ENCODE data around the gene ANKS1B.
"Not testable (repeated sequence)": the region's sequence is repeated elsewhere in the genome, so short reads cannot be mapped to it uniquely, and the experiment has no call there.

Gene ANKS1B

GRCh38 chr12:99260456-99260996 lies 724.2 kb downstream of the ANKS1B start:
- H3K4me3 ChIP-seq (ENCODE audit: low read length in 2 of 2) = no peak overlapping the region
- no peak overlapping the region for H3K9ac ChIP-seq (ENCODE audit: low read depth in 1 of 2, low read length in 2 of 2)
- H3K4me1 ChIP-seq (ENCODE audit: control insufficient read depth in 2 of 2, insufficient read depth in 2 of 2, low read length in 2 of 2) = no peaks in the 10 kb centered on the region
- no peak overlapping the region for H3K27ac ChIP-seq (ENCODE audit: low read depth in 2 of 2, low read length in 2 of 2)
- no peaks in the 10 kb centered on the region for H3K36me3 ChIP-seq (ENCODE audit: control insufficient read depth in 2 of 2, insufficient read depth in 2 of 2, low read length in 2 of 2)
- peaks cover 0 to 5% of the 10 kb centered on the region in 2 donors for H3K9me3 ChIP-seq (ENCODE audit: control insufficient read depth in 2 of 2, low read length in 2 of 2)
- H3K27me3 ChIP-seq (ENCODE audit: control insufficient read depth in 2 of 2, insufficient read depth in 2 of 2, low read length in 2 of 2) = no peaks in the 10 kb centered on the region

- Histone ChIP-seq H3K4me3 (ENCODE audit: low read length in 2 of 2) (no peak overlapping the region), H3K36me3 (ENCODE audit: control insufficient read depth in 2 of 2, insufficient read depth in 2 of 2, low read length in 2 of 2) (no peaks in the 10 kb centered on the region), H3K9me3 (ENCODE audit: control insufficient read depth in 2 of 2, low read length in 2 of 2) (no peaks in the 10 kb centered on the region), H3K4me1 (ENCODE audit: control insufficient read depth in 2 of 2, insufficient read depth in 2 of 2, low read length in 2 of 2) (no peaks in the 10 kb centered on the region), H3K27me3 (ENCODE audit: control insufficient read depth in 2 of 2, insufficient read depth in 2 of 2, low read length in 2 of 2) (no peaks in the 10 kb centered on the region), H3K27ac (ENCODE audit: low read depth in 2 of 2, low read length in 2 of 2) (no peak overlapping the region), H3K9ac (ENCODE audit: low read depth in 1 of 2, low read length in 2 of 2) (no peak overlapping the region)
These were observed 725.4 kb downstream of the ANKS1B start for GRCh38 chr12:99259040-99259934.

DNA sequence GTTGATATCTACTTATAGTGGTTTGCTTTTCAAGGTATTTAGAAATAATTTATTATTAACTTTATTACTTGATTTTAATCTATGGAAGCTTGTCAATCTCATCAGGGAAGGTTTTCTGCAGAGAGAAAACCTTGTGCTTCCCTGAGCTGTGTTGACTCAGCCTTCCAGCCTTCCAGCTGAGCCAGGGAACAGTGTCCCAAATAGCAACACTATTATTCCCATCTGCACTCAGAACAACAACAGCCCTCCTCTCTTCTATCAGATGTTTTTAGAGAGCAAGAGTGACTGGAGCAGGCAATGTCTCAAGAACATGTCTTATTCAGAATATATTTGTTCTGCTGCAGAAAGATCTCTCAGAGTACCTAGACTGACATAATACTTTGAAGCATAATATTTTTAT lies 727.1 kb downstream of the ANKS1B start:
- H3K9ac ChIP-seq (ENCODE audit: low read depth in 1 of 2, low read length in 2 of 2) = no peak overlapping the region
- no peaks in the 10 kb centered on the region for H3K4me1 ChIP-seq (ENCODE audit: control insufficient read depth in 2 of 2, insufficient read depth in 2 of 2, low read length in 2 of 2)
- no peaks in the 10 kb centered on the region for H3K36me3 ChIP-seq (ENCODE audit: control insufficient read depth in 2 of 2, insufficient read depth in 2 of 2, low read length in 2 of 2)
- H3K9me3 ChIP-seq (ENCODE audit: control insufficient read depth in 2 of 2, low read length in 2 of 2) = no peaks in the 10 kb centered on the region
- H3K27ac ChIP-seq (ENCODE audit: low read depth in 2 of 2, low read length in 2 of 2) = no peak overlapping the region
- H3K27me3 ChIP-seq (ENCODE audit: control insufficient read depth in 2 of 2, insufficient read depth in 2 of 2, low read length in 2 of 2) = no peaks in the 10 kb centered on the region
- H3K4me3 ChIP-seq (ENCODE audit: low read length in 2 of 2) = no peak overlapping the region

DNA sequence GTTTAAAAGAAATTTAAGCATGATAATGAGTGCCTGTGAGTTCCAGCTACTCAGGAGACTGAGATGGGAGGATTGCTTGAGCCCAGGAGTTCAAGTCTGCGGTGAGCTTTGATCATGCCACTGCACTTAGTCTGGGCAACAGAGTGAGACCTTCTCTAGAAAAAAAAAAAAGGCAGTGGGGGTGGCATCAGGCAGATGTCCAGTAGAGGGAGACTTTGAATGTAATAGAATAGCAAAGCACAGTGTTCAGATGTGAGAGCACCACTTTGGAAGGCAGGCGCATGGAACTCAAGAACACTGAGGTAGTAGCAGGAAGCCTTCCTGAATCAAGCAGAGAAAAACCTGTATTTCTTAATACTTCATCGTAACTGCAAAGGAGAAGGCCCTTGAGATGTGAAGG lies 731.7 kb downstream of the ANKS1B start:
- Histone ChIP-seq H3K4me1 (ENCODE audit: control insufficient read depth in 2 of 2, insufficient read depth in 2 of 2, low read length in 2 of 2) (no peaks in the 10 kb centered on the region), H3K27ac (ENCODE audit: low read depth in 2 of 2, low read length in 2 of 2) (no peak overlapping the region), H3K36me3 (ENCODE audit: control insufficient read depth in 2 of 2, insufficient read depth in 2 of 2, low read length in 2 of 2) (no peaks in the 10 kb centered on the region), H3K9ac (ENCODE audit: low read depth in 1 of 2, low read length in 2 of 2) (no peak overlapping the region), H3K9me3 (ENCODE audit: control insufficient read depth in 2 of 2, low read length in 2 of 2) (no peaks in the 10 kb centered on the region), H3K4me3 (ENCODE audit: low read length in 2 of 2) (no peak overlapping the region), H3K27me3 (ENCODE audit: control insufficient read depth in 2 of 2, insufficient read depth in 2 of 2, low read length in 2 of 2) (no peaks in the 10 kb centered on the region)

DNA sequence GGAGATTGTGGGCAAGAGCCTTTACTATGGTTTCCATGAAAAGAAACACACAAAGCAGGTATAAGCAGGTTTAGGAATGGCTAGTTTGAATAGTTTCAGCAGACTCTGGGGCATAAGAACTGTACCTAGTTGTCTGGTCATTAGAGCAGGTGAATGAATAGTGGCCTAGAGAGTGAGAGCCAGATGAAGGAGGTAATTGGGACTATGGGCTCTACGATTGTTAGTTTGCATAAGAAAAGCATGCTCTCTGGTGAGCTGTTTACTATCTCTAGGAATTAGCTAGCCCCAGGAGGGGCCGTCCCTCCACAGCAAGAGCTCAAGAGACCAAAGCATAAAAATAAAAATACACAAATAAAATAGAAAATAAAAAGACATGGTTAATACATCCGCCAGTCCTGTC lies 734.6 kb downstream of the ANKS1B start:
- Histone ChIP-seq H3K27ac (ENCODE audit: low read depth in 2 of 2, low read length in 2 of 2) (no peak overlapping the region), H3K27me3 (ENCODE audit: control insufficient read depth in 2 of 2, insufficient read depth in 2 of 2, low read length in 2 of 2) (no peaks in the 10 kb centered on the region), H3K36me3 (ENCODE audit: control insufficient read depth in 2 of 2, insufficient read depth in 2 of 2, low read length in 2 of 2) (no peaks in the 10 kb centered on the region), H3K9ac (ENCODE audit: low read depth in 1 of 2, low read length in 2 of 2) (no peak overlapping the region), H3K9me3 (ENCODE audit: control insufficient read depth in 2 of 2, low read length in 2 of 2) (no peaks in the 10 kb centered on the region), H3K4me3 (ENCODE audit: low read length in 2 of 2) (no peak overlapping the region), H3K4me1 (ENCODE audit: control insufficient read depth in 2 of 2, insufficient read depth in 2 of 2, low read length in 2 of 2) (no peaks in the 10 kb centered on the region)

DNA sequence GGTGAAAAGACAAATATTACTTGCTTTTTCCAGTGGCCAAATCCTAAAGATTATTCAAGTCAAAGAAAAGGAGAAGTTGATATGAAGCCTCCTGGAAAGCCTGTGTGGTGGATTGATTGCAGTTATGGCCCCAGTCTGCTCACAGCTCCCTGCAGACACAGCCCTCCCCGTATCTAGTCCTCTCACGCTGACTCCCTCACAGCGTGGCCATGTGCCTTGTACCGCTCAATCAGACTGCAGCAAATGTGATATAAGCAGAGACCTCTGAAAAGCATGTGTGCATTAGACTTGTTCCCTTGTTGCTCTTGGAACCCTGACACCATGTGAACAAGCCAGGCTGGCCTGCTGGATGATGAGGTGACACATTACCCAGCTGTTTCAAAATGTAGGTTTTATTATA lies 735.2 kb downstream of the ANKS1B start:
- no peaks in the 10 kb centered on the region for H3K27me3 ChIP-seq (ENCODE audit: control insufficient read depth in 2 of 2, insufficient read depth in 2 of 2, low read length in 2 of 2)
- no peak overlapping the region for H3K27ac ChIP-seq (ENCODE audit: low read depth in 2 of 2, low read length in 2 of 2)
- no peaks in the 10 kb centered on the region for H3K36me3 ChIP-seq (ENCODE audit: control insufficient read depth in 2 of 2, insufficient read depth in 2 of 2, low read length in 2 of 2)
- no peak overlapping the region for H3K4me3 ChIP-seq (ENCODE audit: low read length in 2 of 2)
- H3K9ac ChIP-seq (ENCODE audit: low read depth in 1 of 2, low read length in 2 of 2) = no peak overlapping the region
- no peaks in the 10 kb centered on the region for H3K9me3 ChIP-seq (ENCODE audit: control insufficient read depth in 2 of 2, low read length in 2 of 2)
- no peaks in the 10 kb centered on the region for H3K4me1 ChIP-seq (ENCODE audit: control insufficient read depth in 2 of 2, insufficient read depth in 2 of 2, low read length in 2 of 2)

GRCh38 chr12:99237907-99238538 lies 746.7 kb downstream of the ANKS1B start:
- H3K4me1 ChIP-seq (ENCODE audit: control insufficient read depth in 2 of 2, insufficient read depth in 2 of 2, low read length in 2 of 2); H3K36me3 ChIP-seq (ENCODE audit: control insufficient read depth in 2 of 2, insufficient read depth in 2 of 2, low read length in 2 of 2); H3K27ac ChIP-seq (ENCODE audit: low read depth in 2 of 2, low read length in 2 of 2); H3K4me3 ChIP-seq (ENCODE audit: low read length in 2 of 2); H3K9ac ChIP-seq (ENCODE audit: low read depth in 1 of 2, low read length in 2 of 2); H3K27me3 ChIP-seq (ENCODE audit: control insufficient read depth in 2 of 2, insufficient read depth in 2 of 2, low read length in 2 of 2); H3K9me3 ChIP-seq (ENCODE audit: control insufficient read depth in 2 of 2, low read length in 2 of 2): not testable (repeated sequence)

GRCh38 chr12:99235381-99235780 lies 749.4 kb downstream of the ANKS1B start:
- H3K27me3 ChIP-seq (ENCODE audit: control insufficient read depth in 2 of 2, insufficient read depth in 2 of 2, low read length in 2 of 2) = no peaks in the 10 kb centered on the region
- H3K4me1 ChIP-seq (ENCODE audit: control insufficient read depth in 2 of 2, insufficient read depth in 2 of 2, low read length in 2 of 2) = no peaks in the 10 kb centered on the region
- H3K27ac ChIP-seq (ENCODE audit: low read depth in 2 of 2, low read length in 2 of 2) = no peak overlapping the region
- H3K9me3 ChIP-seq (ENCODE audit: control insufficient read depth in 2 of 2, low read length in 2 of 2) = no peaks in the 10 kb centered on the region
- no peak overlapping the region for H3K4me3 ChIP-seq (ENCODE audit: low read length in 2 of 2)
- no peak overlapping the region for H3K9ac ChIP-seq (ENCODE audit: low read depth in 1 of 2, low read length in 2 of 2)
- no peaks in the 10 kb centered on the region for H3K36me3 ChIP-seq (ENCODE audit: control insufficient read depth in 2 of 2, insufficient read depth in 2 of 2, low read length in 2 of 2)

DNA sequence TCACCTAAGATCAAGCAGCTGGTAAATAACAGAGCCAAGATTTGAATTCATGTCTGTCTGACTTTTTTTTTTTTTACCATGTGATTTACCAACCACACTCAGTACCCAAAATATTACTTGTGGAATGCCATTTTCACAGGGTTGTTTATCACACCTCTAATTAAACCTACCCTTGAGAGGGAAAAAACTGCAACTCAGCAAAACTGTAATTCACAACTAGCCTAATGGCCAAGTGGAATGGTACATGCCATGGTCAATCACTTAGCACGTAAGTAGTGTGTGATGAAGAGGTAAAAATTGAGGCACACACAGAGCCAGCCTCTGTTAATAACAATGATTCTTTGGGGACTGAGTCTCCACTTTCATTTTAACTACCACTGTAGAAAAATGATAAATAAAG lies 750.0 kb downstream of the ANKS1B start:
- Histone ChIP-seq H3K27ac (ENCODE audit: low read depth in 2 of 2, low read length in 2 of 2) (no peak overlapping the region), H3K9ac (ENCODE audit: low read depth in 1 of 2, low read length in 2 of 2) (no peak overlapping the region), H3K36me3 (ENCODE audit: control insufficient read depth in 2 of 2, insufficient read depth in 2 of 2, low read length in 2 of 2) (no peaks in the 10 kb centered on the region), H3K27me3 (ENCODE audit: control insufficient read depth in 2 of 2, insufficient read depth in 2 of 2, low read length in 2 of 2) (no peaks in the 10 kb centered on the region), H3K9me3 (ENCODE audit: control insufficient read depth in 2 of 2, low read length in 2 of 2) (no peaks in the 10 kb centered on the region), H3K4me3 (ENCODE audit: low read length in 2 of 2) (no peak overlapping the region), H3K4me1 (ENCODE audit: control insufficient read depth in 2 of 2, insufficient read depth in 2 of 2, low read length in 2 of 2) (no peaks in the 10 kb centered on the region)

DNA sequence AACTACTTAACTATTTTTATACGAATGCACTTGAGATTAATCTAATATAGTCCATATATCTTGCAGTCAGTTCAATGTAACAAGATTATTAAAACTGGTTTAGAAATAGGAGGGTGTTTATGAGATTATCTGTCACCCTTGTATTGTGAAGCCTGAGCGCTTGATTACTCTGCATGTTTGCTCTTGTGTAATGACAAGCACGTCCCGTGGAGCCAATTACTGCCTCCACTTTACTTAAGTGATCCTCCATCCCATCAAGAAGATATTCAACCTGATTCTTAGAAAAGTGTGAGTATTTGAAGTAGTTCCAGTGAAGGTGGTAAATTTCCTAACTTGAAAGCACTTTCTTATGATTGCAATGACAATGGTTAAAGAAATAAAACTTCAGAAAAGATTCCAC lies 752.4 kb downstream of the ANKS1B start:
- H3K27ac ChIP-seq (ENCODE audit: low read depth in 2 of 2, low read length in 2 of 2) = no peak overlapping the region
- no peaks in the 10 kb centered on the region for H3K36me3 ChIP-seq (ENCODE audit: control insufficient read depth in 2 of 2, insufficient read depth in 2 of 2, low read length in 2 of 2)
- no peak overlapping the region for H3K9ac ChIP-seq (ENCODE audit: low read depth in 1 of 2, low read length in 2 of 2)
- H3K4me1 ChIP-seq (ENCODE audit: control insufficient read depth in 2 of 2, insufficient read depth in 2 of 2, low read length in 2 of 2) = no peaks in the 10 kb centered on the region
- no peaks in the 10 kb centered on the region for H3K9me3 ChIP-seq (ENCODE audit: control insufficient read depth in 2 of 2, low read length in 2 of 2)
- no peak overlapping the region for H3K4me3 ChIP-seq (ENCODE audit: low read length in 2 of 2)
- H3K27me3 ChIP-seq (ENCODE audit: control insufficient read depth in 2 of 2, insufficient read depth in 2 of 2, low read length in 2 of 2) = no peaks in the 10 kb centered on the region

Data from mucosa of rectum (tissue), 2 donors.